ENCODE measurements around the gene KDM6A. TPM values are rescaled to one million over a fixed set of nuclear protein-coding genes. Genes with fewer than 3 reads are reported as not detected.

KDM6A gene
- total and polyA plus RNA-seq, 9 of the 15 experiments (the other 6 are each of a cell fraction or from before 2014, with no cell fraction given) = 8.4 to 34.3 (median 22.9) TPM

GRCh38 chrX:44971674-44972073 lies 98.7 kb downstream of the KDM6A start (continued):
- TF ChIP-seq CTCF (IDR thresholded peaks at IDR 0.05 in 2 of 3, conservative IDR thresholded peaks at IDR 0.05 in 1 of 3; ENCODE audit: insufficient read depth in 2 of 3, low read depth in 1 of 3, low read length in 3 of 3) = no peak
- no peak for TF ChIP-seq ZNF134 (CRISPR knock-in tag; conservative IDR thresholded peaks at IDR 0.05)
- TF ChIP-seq SP1 (CRISPR knock-in tag; IDR thresholded peaks at IDR 0.05) = no peak
- TF ChIP-seq HEY1 (CRISPR knock-in tag; IDR thresholded peaks at IDR 0.05; ENCODE audit: borderline replicate concordance) = no peak
- no peak for TF ChIP-seq ZBTB8A (IDR thresholded peaks at IDR 0.05; ENCODE audit: partially characterized antibody)
- TF ChIP-seq STAT5B (CRISPR knock-in tag; IDR thresholded peaks at IDR 0.05) = no peak
- TF ChIP-seq, protein P1, sequence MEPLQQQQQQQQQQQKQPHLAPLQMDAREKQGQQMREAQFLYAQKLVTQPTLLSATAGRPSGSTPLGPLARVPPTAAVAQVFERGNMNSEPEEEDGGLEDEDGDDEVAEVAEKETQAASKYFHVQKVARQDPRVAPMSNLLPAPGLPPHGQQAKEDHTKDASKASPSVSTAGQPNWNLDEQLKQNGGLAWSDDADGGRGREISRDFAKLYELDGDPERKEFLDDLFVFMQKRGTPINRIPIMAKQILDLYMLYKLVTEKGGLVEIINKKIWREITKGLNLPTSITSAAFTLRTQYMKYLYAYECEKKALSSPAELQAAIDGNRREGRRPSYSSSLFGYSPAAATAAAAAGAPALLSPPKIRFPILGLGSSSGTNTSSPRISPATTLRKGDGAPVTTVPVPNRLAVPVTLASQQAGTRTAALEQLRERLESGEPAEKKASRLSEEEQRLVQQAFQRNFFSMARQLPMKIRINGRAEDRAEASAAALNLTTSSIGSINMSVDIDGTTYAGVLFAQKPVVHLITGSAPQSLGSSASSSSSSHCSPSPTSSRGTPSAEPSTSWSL (CRISPR knock-in tag; IDR thresholded peaks at IDR 0.05; ENCODE audit: borderline replicate concordance) = no peak
- TF ChIP-seq, protein P2, sequence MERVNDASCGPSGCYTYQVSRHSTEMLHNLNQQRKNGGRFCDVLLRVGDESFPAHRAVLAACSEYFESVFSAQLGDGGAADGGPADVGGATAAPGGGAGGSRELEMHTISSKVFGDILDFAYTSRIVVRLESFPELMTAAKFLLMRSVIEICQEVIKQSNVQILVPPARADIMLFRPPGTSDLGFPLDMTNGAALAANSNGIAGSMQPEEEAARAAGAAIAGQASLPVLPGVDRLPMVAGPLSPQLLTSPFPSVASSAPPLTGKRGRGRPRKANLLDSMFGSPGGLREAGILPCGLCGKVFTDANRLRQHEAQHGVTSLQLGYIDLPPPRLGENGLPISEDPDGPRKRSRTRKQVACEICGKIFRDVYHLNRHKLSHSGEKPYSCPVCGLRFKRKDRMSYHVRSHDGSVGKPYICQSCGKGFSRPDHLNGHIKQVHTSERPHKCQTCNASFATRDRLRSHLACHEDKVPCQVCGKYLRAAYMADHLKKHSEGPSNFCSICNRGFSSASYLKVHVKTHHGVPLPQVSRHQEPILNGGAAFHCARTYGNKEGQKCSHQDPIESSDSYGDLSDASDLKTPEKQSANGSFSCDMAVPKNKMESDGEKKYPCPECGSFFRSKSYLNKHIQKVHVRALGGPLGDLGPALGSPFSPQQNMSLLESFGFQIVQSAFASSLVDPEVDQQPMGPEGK (CRISPR knock-in tag; IDR thresholded peaks at IDR 0.05; ENCODE audit: borderline replicate concordance) = no peak
- no peak for TF ChIP-seq MYC (IDR thresholded peaks at IDR 0.05; ENCODE audit: low read depth, low read length)
- TF ChIP-seq MYC (CRISPR knock-in tag; IDR thresholded peaks at IDR 0.05; ENCODE audit: borderline replicate concordance, low read depth) = no peak
- peak; percentile 37 for TF ChIP-seq HDAC3 (IDR thresholded peaks at IDR 0.05; ENCODE audit: borderline replicate concordance, partially characterized antibody)
- 0 out of 2 replicates have a peak, but pooled peaks have one; percentile 38 for TF ChIP-seq RNF2 (IDR thresholded peaks at IDR 0.05)
- TF ChIP-seq TAF9B (IDR thresholded peaks at IDR 0.05; ENCODE audit: partially characterized antibody) = no peak
- peak; percentile 71 for TF ChIP-seq TEAD4 (IDR thresholded peaks at IDR 0.05; ENCODE audit: low read length)
- TF ChIP-seq TEAD4 (CRISPR knock-in tag; IDR thresholded peaks at IDR 0.05; ENCODE audit: borderline replicate concordance) = no peak
- TF ChIP-seq CREM (IDR thresholded peaks at IDR 0.05; ENCODE audit: low read depth) = peak; percentile 33; the same call in 1 of the 2 replicates
- TF ChIP-seq ZNF79 (CRISPR knock-in tag; IDR thresholded peaks at IDR 0.05; ENCODE audit: low read depth) = no peak
- no peak for TF ChIP-seq ZNF253 (CRISPR knock-in tag; conservative IDR thresholded peaks at IDR 0.05)
- no peak for TF ChIP-seq FOSL1 (tag; conservative IDR thresholded peaks at IDR 0.05)
- TF ChIP-seq, protein P3, sequence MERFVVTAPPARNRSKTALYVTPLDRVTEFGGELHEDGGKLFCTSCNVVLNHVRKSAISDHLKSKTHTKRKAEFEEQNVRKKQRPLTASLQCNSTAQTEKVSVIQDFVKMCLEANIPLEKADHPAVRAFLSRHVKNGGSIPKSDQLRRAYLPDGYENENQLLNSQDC (CRISPR knock-in tag; IDR thresholded peaks at IDR 0.05) = no peak
- TF ChIP-seq, protein P4, sequence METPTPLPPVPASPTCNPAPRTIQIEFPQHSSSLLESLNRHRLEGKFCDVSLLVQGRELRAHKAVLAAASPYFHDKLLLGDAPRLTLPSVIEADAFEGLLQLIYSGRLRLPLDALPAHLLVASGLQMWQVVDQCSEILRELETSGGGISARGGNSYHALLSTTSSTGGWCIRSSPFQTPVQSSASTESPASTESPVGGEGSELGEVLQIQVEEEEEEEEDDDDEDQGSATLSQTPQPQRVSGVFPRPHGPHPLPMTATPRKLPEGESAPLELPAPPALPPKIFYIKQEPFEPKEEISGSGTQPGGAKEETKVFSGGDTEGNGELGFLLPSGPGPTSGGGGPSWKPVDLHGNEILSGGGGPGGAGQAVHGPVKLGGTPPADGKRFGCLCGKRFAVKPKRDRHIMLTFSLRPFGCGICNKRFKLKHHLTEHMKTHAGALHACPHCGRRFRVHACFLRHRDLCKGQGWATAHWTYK (CRISPR knock-in tag; IDR thresholded peaks at IDR 0.05) = no peak
- no peak for TF ChIP-seq KAT7 (CRISPR knock-in tag; IDR thresholded peaks at IDR 0.05; ENCODE audit: borderline replicate concordance)
- no peak for TF ChIP-seq TEAD1 (CRISPR knock-in tag; IDR thresholded peaks at IDR 0.05)
